Pancreas (tissue), 10 donors: ENCODE results near the gene DPP8. TPM values are rescaled to one million over a fixed set of nuclear protein-coding genes. Genes with fewer than 3 reads are reported as not detected.

Experiments used
- ATAC-seq, 4 donors: fragments of 200-7000 bp; cut with Tn5 transposase; one replicate each; pipeline versions ENCODE4 v1.8.0 to v1.9.1; 2020; ENCODE audit warnings: mild to moderate bottlenecking in 4 of 4, moderate library complexity in 4 of 4
- DNase-seq, 6 donors: peaks; one replicate each; pipeline ENCODE4 v3.0.0-alpha.2; 2020
- FAIRE-seq: peaks from 2 replicates; lab custom pipeline; 2012; peaks lifted over from hg19 to GRCh38; lab: Jason Lieb, UNC
- H3K27ac ChIP-seq, 4 donors: fragments of 200-600 bp; sonication (generic); 1 replicate in 3 of 4; 2 replicates in 1 of 4; pipeline versions ENCODE4 v1.5.0 to v1.8.0; 2020
- H3K27me3 ChIP-seq, 4 donors: fragments of 200-600 bp; one replicate each; pipeline ENCODE4 v1.8.0; 2021
- H3K36me3 ChIP-seq, 3 donors: fragments of 200-600 bp; sonication (generic) in 1 of 3; one replicate each; pipeline versions ENCODE4 v1.5.0 to v1.8.0; 2020 to 2021
- H3K4me1 ChIP-seq, 3 donors: fragments of 200-600 bp; one replicate each; pipeline ENCODE4 v1.8.0; 2021
- H3K4me3 ChIP-seq, 4 donors: fragments of 200-600 bp; sonication (generic) in 2 of 4; one replicate each; pipeline versions ENCODE4 v1.5.0 to v1.8.0; 2020 to 2021
- H3K9me3 ChIP-seq, 4 donors: fragments of 200-600 bp; one replicate each; pipeline ENCODE4 v1.8.0; 2021
- CTCF ChIP-seq, 4 donors: fragments of 200-600 bp; sonication (generic) in 3 of 4; IDR thresholded peaks; one replicate each; pipeline versions ENCODE4 v1.5.0 to v1.8.0; 2021; ENCODE audit warnings: antibody characterized with exemption in 4 of 4
- WGBS, 2 donors: extraction: QIAGEN DNeasy Blood & Tissue Kit; methylation state at CpG; one replicate each; pipeline ENCODE4 v1.1.7; 2013; 5-methylcytosine and 5-hydroxymethylcytosine counted together
- intact Hi-C, 3 donors: fragments of 100-400 bp; cut with DNase I; formaldehyde crosslinking; loops; one replicate each; pipeline versions ENCODE4 v1.11.1 to v1.14.2; 2022
- polyA plus RNA-seq, 2 donors: library from polyadenylated mRNA; stranded (reverse); fragments of 200-250 nt; gene quantifications; one replicate each; pipeline ENCODE4 v1.2.3, GENCODE V29; 2013
- total RNA-seq, 6 donors: library from RNA; stranded (reverse); fragmentation: NEBNext Ultra II Directional in 4 of 6; extraction: Animal tissue kit (Norgen Biotek cat#: 25700) in 4 of 6; gene quantifications; one replicate each; pipeline versions ENCODE4 v1.2.1 to v1.2.4, GENCODE V29; 2021 to 2023
- donor health status: healthy with polysubstance abuse.
- donor health status: DM: no; HTN: no; CAD: no; lungs with moderate emphysema.
- donor health status: DM: no; HTN: no; CAD: no.
- donor health status: control.
- donor health status: control.
- donor health status: Bipolar disorder and iron deficiency.
- donor health status: DM: yes; HTN: yes; CAD: no.
- donor health status: DM: no; HTN: no; CAD: no.
- donor health status: DM: no; HTN: no; CAD: no.
- donor health status: DM: yes; HTN: yes; CAD: no.

DPP8 gene
- total and polyA plus RNA-seq, 8 donors: 4.7 to 17.1 (median 12.3) TPM

GRCh38 chr15:65509321-65509720, 8.2 kb downstream of the DPP8 start:
- DNase-seq (no peak), ATAC-seq (no peak), FAIRE-seq (no peak)
- whole genome bisulfite sequencing, 2 donors: 81 to 87% methylated on average over 2 of the region's 2 CpGs
- intact Hi-C loops: no loop called here
- no peak for TF ChIP-seq CTCF (IDR thresholded peaks at IDR 0.05)
- H3K9me3 ChIP-seq: no peaks in the 10 kb centered on the region
- H3K36me3 ChIP-seq: peaks cover 0 to 23% (median 0%) of the 10 kb centered on the region in 3 donors
- no peaks in the 10 kb centered on the region for H3K27me3 ChIP-seq
- peaks cover 8 to 14% (median 13%) of the 10 kb centered on the region in 3 donors for H3K4me1 ChIP-seq
- H3K27ac ChIP-seq: no peak overlapping the region
- H3K4me3 ChIP-seq: no peak overlapping the region

- no peak for TF ChIP-seq CTCF (IDR thresholded peaks at IDR 0.05)
Measured at GRCh38 chr15:65494076-65494475, 23.4 kb downstream of the DPP8 start.

GRCh38 chr15:65484876-65485275, 32.6 kb downstream of the DPP8 start:
- no peak for FAIRE-seq
- DNase-seq: no peak
- Histone ChIP-seq H3K4me1 (no peaks in the 10 kb centered on the region), H3K27me3 (no peaks in the 10 kb centered on the region), H3K9me3 (no peaks in the 10 kb centered on the region), H3K36me3 (peaks cover 2 to 35% (median 6%) of the 10 kb centered on the region in 3 donors), H3K27ac (no peak overlapping the region), H3K4me3 (no peak overlapping the region)
- TF ChIP-seq CTCF (IDR thresholded peaks at IDR 0.05): no peak
- intact Hi-C loops: no loop called here
- WGBS, 2 donors: 88 to 90% methylated on average over 4 of the region's 4 CpGs
- no peak for ATAC-seq

More at GRCh38 chr15:65494076-65494475, 23.4 kb downstream of the DPP8 start:
- Histone ChIP-seq H3K4me1 (no peaks in the 10 kb centered on the region), H3K27ac (no peak overlapping the region), H3K36me3 (peaks cover 0 to 26% (median 8%) of the 10 kb centered on the region in 3 donors), H3K4me3 (no peak overlapping the region), H3K27me3 (no peaks in the 10 kb centered on the region), H3K9me3 (no peaks in the 10 kb centered on the region)
- 56 to 57% methylated on average over 4 of the region's 4 CpGs for WGBS, 2 donors
- FAIRE-seq (no peak), DNase-seq (no peak), ATAC-seq (no peak)
- intact Hi-C loops: no loop called here

- no peaks in the 10 kb centered on the region for H3K4me1 ChIP-seq
- ATAC-seq (no peak), FAIRE-seq (no peak), DNase-seq (no peak)
- H3K36me3 ChIP-seq: peaks cover 3 to 43% (median 13%) of the 10 kb centered on the region in 3 donors
- no peaks in the 10 kb centered on the region for H3K27me3 ChIP-seq
- no peak overlapping the region for H3K27ac ChIP-seq
- intact Hi-C loops: no loop called here
- H3K9me3 ChIP-seq: no peaks in the 10 kb centered on the region
- H3K4me3 ChIP-seq: no peak overlapping the region
- 90 to 94% methylated on average over 5 of the region's 5 CpGs for WGBS, 2 donors
- TF ChIP-seq CTCF (IDR thresholded peaks at IDR 0.05): no peak
Measured at GRCh38 chr15:65476903-65477302, 40.6 kb downstream of the DPP8 start.

GRCh38 chr15:65470866-65471265, 46.6 kb downstream of the DPP8 start:
- H3K9me3 ChIP-seq: no peaks in the 10 kb centered on the region
- 81 to 83% methylated on average over 3 of the region's 3 CpGs for WGBS, 2 donors
- peaks cover 0 to 44% (median 7%) of the 10 kb centered on the region in 3 donors for H3K36me3 ChIP-seq
- intact Hi-C loops: no loop called here
- H3K27ac ChIP-seq: no peak overlapping the region
- no peaks in the 10 kb centered on the region for H3K4me1 ChIP-seq
- FAIRE-seq (no peak), ATAC-seq (no peak), DNase-seq (no peak)
- H3K27me3 ChIP-seq: no peaks in the 10 kb centered on the region
- no peak for TF ChIP-seq CTCF (IDR thresholded peaks at IDR 0.05)
- no peak overlapping the region for H3K4me3 ChIP-seq
